Mesenchymal stem cell (in vitro differentiated cells and primary cell): ENCODE measurements around the gene FOSL2.

Experiments used
- DNase-seq: peaks from one replicate; pipeline ENCODE4 v3.0.0-alpha.2; 2013
- H2AFZ ChIP-seq: one replicate; pipeline ENCODE4 v1.6.1; 2013; ENCODE audit warnings: low read depth, mild to moderate bottlenecking, control low read depth, inconsistent platforms, low read length, moderate library complexity
- H2AK5ac ChIP-seq: 2 replicates; pipeline ENCODE4 v1.6.1; 2013; ENCODE audit warnings: low read length, moderate library complexity, mild to moderate bottlenecking, inconsistent platforms; ENCODE audit not compliant: severe bottlenecking
- H2BK120ac ChIP-seq: one replicate; pipeline ENCODE4 v1.6.1; 2013; ENCODE audit warnings: low read depth, mild to moderate bottlenecking, inconsistent platforms, low read length, moderate library complexity
- H2BK12ac ChIP-seq, 2 experiments: one replicate each; pipeline ENCODE4 v1.6.1; 2013; ENCODE audit warnings: inconsistent platforms in 2 of 2, low read length in 2 of 2, mild to moderate bottlenecking in 2 of 2, moderate library complexity in 2 of 2, control low read depth in 1 of 2
- H2BK15ac ChIP-seq: one replicate; pipeline ENCODE4 v1.6.1; 2013; ENCODE audit warnings: mild to moderate bottlenecking, low read depth, inconsistent platforms; ENCODE audit not compliant: poor library complexity, severe bottlenecking
- H2BK5ac ChIP-seq: 2 replicates; pipeline ENCODE4 v1.6.1; 2013; ENCODE audit warnings: low read depth, mild to moderate bottlenecking, low read length, control low read depth, inconsistent platforms; ENCODE audit not compliant: poor library complexity, severe bottlenecking
- H3K14ac ChIP-seq, 2 experiments: one replicate each; pipeline ENCODE4 v1.6.1; 2013; ENCODE audit warnings: inconsistent platforms in 2 of 2, low read length in 2 of 2, control low read depth in 1 of 2, mild to moderate bottlenecking in 1 of 2, moderate library complexity in 1 of 2
- H3K18ac ChIP-seq, 2 experiments: one replicate each; pipeline ENCODE4 v1.6.1; 2013; ENCODE audit warnings: inconsistent platforms in 2 of 2, low read length in 2 of 2, control low read depth in 1 of 2, low read depth in 1 of 2, mild to moderate bottlenecking in 1 of 2
- H3K23ac ChIP-seq, 2 experiments: one replicate each; pipeline ENCODE4 v1.6.1; 2013; ENCODE audit warnings: inconsistent platforms in 2 of 2, low read length in 2 of 2, mild to moderate bottlenecking in 2 of 2, moderate library complexity in 2 of 2, control low read depth in 1 of 2
- H3K27ac ChIP-seq: 2 replicates; pipeline ENCODE4 v1.5.1; 2013; ENCODE audit warnings: mild to moderate bottlenecking, moderate library complexity, low read length, control low read depth, inconsistent platforms; ENCODE audit not compliant: poor library complexity, severe bottlenecking
- H3K27me3 ChIP-seq, 2 experiments: 2 replicates each; pipeline versions ENCODE4 v1.6.1 to v1.7.0; 2013; ENCODE audit warnings: low read length in 2 of 2, mild to moderate bottlenecking in 2 of 2, moderate library complexity in 2 of 2, control low read depth in 1 of 2, inconsistent platforms in 1 of 2; ENCODE audit not compliant: control insufficient read depth in 1 of 2, insufficient read depth in 1 of 2
- H3K36me3 ChIP-seq, 2 experiments: 2 replicates each; pipeline versions ENCODE4 v1.6.1 to v1.7.0; 2013; ENCODE audit warnings: low read length in 2 of 2, control low read depth in 1 of 2, inconsistent platforms in 1 of 2, low read depth in 1 of 2, mild to moderate bottlenecking in 1 of 2; ENCODE audit not compliant: insufficient read depth in 2 of 2, control insufficient read depth in 1 of 2
- H3K4ac ChIP-seq, 2 experiments: one replicate each; pipeline ENCODE4 v1.6.1; 2013; ENCODE audit warnings: inconsistent platforms in 2 of 2, low read length in 2 of 2, mild to moderate bottlenecking in 2 of 2, moderate library complexity in 2 of 2, control low read depth in 1 of 2, low read depth in 1 of 2
- H3K4me1 ChIP-seq: 2 replicates; pipeline ENCODE4 v1.6.1; 2013; ENCODE audit warnings: low read depth, low read length, control low read depth; ENCODE audit not compliant: control insufficient read depth, insufficient read depth
- H3K4me2 ChIP-seq: 2 replicates; pipeline ENCODE4 v1.6.1; 2013; ENCODE audit warnings: low read length, mild to moderate bottlenecking, inconsistent platforms; ENCODE audit not compliant: poor library complexity, severe bottlenecking
- H3K4me3 ChIP-seq, 2 experiments: 2 replicates each; pipeline versions ENCODE4 v1.5.1 to v1.7.0; 2013; ENCODE audit warnings: low read length in 2 of 2, mild to moderate bottlenecking in 2 of 2, control low read depth in 1 of 2, low read depth in 1 of 2; ENCODE audit not compliant: insufficient read depth in 1 of 2
- H3K79me1 ChIP-seq: replicated peaks from 2 replicates; pipeline ENCODE4 v1.6.1; 2013; ENCODE audit warnings: mild to moderate bottlenecking, control low read depth, low read length, inconsistent platforms; ENCODE audit not compliant: poor library complexity, severe bottlenecking
- H3K9ac ChIP-seq: 2 replicates; pipeline ENCODE4 v1.7.0; 2013; ENCODE audit warnings: mild to moderate bottlenecking, low read length, moderate library complexity
- H3K9me3 ChIP-seq: 2 replicates; pipeline ENCODE4 v1.7.0; 2013; ENCODE audit warnings: mild to moderate bottlenecking, low read length; ENCODE audit not compliant: control insufficient read depth
- H4K8ac ChIP-seq: one replicate; pipeline ENCODE4 v1.6.1; 2013; ENCODE audit warnings: inconsistent platforms, mild to moderate bottlenecking, low read length, moderate library complexity
- H4K91ac ChIP-seq: one replicate; pipeline ENCODE4 v1.6.1; 2013; ENCODE audit warnings: mild to moderate bottlenecking, low read length, inconsistent platforms
- WGBS: methylation state at CpG from one replicate; pipeline ENCODE4 v1.1.7; 2013; ENCODE audit warnings: mixed read lengths; 5-methylcytosine and 5-hydroxymethylcytosine counted together

Gene FOSL2

DNA sequence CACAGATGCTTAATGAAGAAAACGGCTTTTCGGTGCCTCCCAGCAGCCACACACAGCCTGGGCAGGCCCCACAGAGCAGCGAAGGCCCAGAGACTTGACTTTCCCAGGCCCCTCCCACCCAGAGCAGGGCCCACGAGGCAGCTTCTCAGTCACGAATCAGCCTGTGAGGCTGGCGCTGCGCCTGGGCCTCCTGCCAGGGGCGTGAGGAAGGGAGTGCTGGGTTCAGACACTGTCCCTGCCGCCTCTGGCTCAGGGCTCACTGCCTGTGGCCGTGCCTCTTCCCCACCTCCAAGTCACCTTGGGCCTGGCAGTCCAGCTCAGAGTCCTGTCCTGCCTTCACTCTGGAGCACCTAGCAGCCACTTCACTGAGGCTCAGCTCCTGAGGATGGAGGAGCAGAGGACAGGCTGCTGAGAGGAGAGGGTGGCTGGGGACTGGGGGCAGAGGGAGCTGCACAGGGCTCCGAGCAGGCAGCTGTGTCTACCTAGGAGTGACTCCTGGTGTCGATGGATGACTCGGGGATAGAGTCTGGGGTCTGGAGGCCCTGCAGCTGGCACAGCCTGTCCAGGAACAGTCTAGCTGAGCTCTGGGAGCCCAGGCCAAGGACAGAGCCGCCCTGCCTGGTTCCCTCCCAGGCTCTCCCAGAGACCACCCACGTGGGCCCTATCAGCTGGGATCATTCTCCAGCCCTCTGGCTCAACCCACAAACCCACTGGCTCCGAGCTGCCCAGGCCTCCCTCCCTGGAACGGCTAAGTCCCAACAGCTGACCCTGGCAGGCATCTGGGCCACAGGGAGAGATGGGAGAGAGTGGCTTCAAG, 36.4 kb upstream of the FOSL2 start:
- no peaks in the 10 kb centered on the region for H3K27me3 ChIP-seq
- H4K91ac ChIP-seq, result peak overlapping the region; percentile 77
- peak overlapping the region; percentile 84 for H3K9ac ChIP-seq
- H2BK12ac ChIP-seq, result peak overlapping the region; percentile 67 to 96
- peak overlapping the region; percentile 80 for H4K8ac ChIP-seq
- no peak overlapping the region for H3K23ac ChIP-seq
- peak overlapping the region; percentile 29 for H2BK15ac ChIP-seq
- no peak overlapping the region for H2BK5ac ChIP-seq
- no peak overlapping the region for H2AK5ac ChIP-seq
- H3K9me3 ChIP-seq, result no peaks in the 10 kb centered on the region
- H3K4ac ChIP-seq, result peak overlapping the region; percentile 46 to 56
- H3K4me2 ChIP-seq, result no peak overlapping the region
- peak overlapping the region; percentile 4 to 54 for H3K18ac ChIP-seq
- no peak overlapping the region for H2AFZ ChIP-seq
- H3K4me1 ChIP-seq, result peaks cover 38% of the 10 kb centered on the region
- H3K27ac ChIP-seq, result no peak overlapping the region
- peak; percentile 84 for DNase-seq
- peak overlapping the region; percentile 45 for H2BK120ac ChIP-seq
- H3K14ac ChIP-seq, result peak overlapping the region in 1 of 2 experiments; percentile 75
- H3K36me3 ChIP-seq, result no peaks in the 10 kb centered on the region
- peak overlapping the region in 1 of 2 experiments; percentile 38 for H3K4me3 ChIP-seq
- WGBS, result 59% methylated on average over 15 of the region's 17 CpGs
- no peaks in the 10 kb centered on the region for H3K79me1 ChIP-seq

DNA sequence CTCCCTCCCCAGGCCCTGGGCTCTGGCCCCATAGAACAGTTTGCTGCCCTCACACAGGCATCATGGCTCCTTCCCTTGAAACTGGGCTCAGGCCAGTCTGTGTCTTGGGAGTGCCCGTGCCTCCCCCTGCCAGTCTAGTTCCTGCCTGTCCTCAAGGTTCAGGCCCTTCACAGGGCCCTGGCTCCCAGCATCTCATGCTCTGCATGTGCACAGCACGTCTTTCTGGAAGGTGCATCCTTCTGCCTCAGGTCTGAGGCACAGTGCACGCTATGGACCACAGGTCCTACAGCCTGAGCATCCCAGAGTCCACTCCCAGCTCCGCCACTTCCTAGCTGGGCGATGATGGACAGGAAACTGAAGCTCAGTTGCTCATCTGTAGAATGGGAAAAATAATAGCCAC, 35.6 kb upstream of the FOSL2 start:
- Histone ChIP-seq H2BK12ac (peak overlapping the region; percentile 78 to 96), H3K18ac (peak overlapping the region; percentile 50 to 79), H3K4me1 (peaks cover 38% of the 10 kb centered on the region), H3K36me3 (no peaks in the 10 kb centered on the region), H2BK120ac (no peak overlapping the region), H3K23ac (no peak overlapping the region), H3K4me3 (no peak overlapping the region), H3K27ac (no peak overlapping the region), H3K9ac (peak overlapping the region; percentile 84), H3K9me3 (no peaks in the 10 kb centered on the region), H4K8ac (no peak overlapping the region), H2BK5ac (no peak overlapping the region), H3K14ac (peak overlapping the region in 1 of 2 experiments; percentile 21), H3K27me3 (no peaks in the 10 kb centered on the region), H2AK5ac (no peak overlapping the region), H2AFZ (no peak overlapping the region), H2BK15ac (no peak overlapping the region), H3K4ac (peak overlapping the region in 1 of 2 experiments; percentile 5), H3K79me1 (no peaks in the 10 kb centered on the region), H4K91ac (peak overlapping the region; percentile 81), H3K4me2 (no peak overlapping the region)
- no peak for DNase-seq
- 95% methylated on average over 5 of the region's 5 CpGs for WGBS

DNA sequence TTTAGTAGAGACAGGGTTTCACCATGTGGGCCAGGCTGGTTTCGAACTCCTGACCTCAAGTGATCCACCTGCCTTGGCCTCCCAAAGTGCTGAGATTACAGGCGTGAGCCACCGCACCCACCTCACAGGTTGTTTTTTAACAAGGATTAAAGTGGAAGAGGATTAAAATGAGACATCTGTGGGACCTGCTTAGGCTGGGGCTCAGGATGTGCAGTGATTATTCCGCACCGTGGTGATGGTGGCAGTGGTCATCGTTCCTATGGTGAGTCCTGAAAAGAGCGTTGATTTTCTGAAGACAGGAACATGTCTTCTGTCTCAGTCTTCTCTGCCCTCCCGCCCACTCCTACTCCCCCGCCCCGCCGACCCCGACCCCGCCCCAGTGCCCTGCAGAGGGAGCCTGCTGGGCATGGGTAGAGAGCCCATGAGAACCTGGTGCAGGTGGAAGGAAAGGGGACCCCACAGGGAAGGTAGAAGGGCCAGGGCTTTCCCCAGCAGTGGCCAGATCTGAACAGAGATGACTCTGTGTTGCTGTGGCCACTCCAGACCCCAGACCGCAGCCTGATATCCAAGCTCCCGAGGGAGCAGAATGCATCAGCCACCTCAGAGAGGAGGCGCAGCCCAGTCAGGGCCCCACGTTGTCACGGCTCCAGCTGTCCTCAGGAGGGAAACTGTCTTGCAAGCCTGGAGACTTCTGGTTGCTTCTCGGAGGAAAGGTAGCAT, 34.5 kb upstream of the FOSL2 start:
- Histone ChIP-seq H3K79me1 (no peaks in the 10 kb centered on the region), H3K4ac (no peak overlapping the region), H2AFZ (no peak overlapping the region), H3K27me3 (no peaks in the 10 kb centered on the region), H2AK5ac (no peak overlapping the region), H3K4me2 (no peak overlapping the region), H3K9ac (no peak overlapping the region), H3K23ac (no peak overlapping the region), H3K14ac (no peak overlapping the region), H2BK120ac (no peak overlapping the region), H2BK5ac (no peak overlapping the region), H3K27ac (no peak overlapping the region), H4K91ac (no peak overlapping the region), H3K18ac (no peak overlapping the region), H4K8ac (no peak overlapping the region), H3K4me1 (peaks cover 38% of the 10 kb centered on the region), H3K4me3 (no peak overlapping the region), H2BK15ac (no peak overlapping the region), H3K36me3 (no peaks in the 10 kb centered on the region), H2BK12ac (no peak overlapping the region), H3K9me3 (no peaks in the 10 kb centered on the region)
- DNase-seq, result peak; percentile 48
- 81% methylated on average over 15 of the region's 19 CpGs for WGBS

DNA sequence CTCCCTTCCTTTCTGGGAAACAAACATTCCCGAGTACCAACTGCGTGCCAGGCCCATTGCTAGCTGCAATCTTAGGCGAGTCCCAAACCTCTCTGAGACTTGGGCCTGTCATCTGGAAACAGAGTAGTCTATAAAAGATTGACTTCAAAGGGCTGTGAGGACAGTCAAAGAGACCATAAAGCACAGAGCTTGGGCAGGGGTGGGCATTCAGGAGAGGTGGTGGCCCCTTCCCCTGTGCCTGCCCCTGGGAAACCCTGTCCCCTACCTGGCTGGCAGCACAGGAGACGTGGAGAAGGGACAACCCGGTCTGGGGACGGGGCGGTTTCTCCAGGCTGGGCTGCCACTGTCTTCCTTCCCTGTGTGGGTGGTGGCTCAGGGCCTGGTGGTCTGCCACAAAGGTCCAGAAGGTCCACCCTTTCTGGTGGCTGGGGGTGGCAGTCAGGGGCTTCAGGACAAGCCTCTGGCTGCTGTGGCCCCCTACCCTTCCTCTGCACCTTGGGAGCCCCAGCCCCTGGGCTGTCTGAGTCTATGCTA, 33.9 kb upstream of the FOSL2 start:
- Histone ChIP-seq H3K14ac (peak overlapping the region in 1 of 2 experiments; percentile 55), H2AFZ (no peak overlapping the region)
- WGBS, result 94% methylated on average over 7 of the region's 7 CpGs

More for the DNA sequence above, 33.9 kb upstream of the FOSL2 start:
- Histone ChIP-seq H3K18ac (peak overlapping the region; percentile 4 to 67), H4K91ac (peak overlapping the region; percentile 74), H3K4me3 (no peak overlapping the region), H2AK5ac (peak overlapping the region; percentile 12), H3K27me3 (no peaks in the 10 kb centered on the region), H3K4me2 (no peak overlapping the region), H3K9ac (no peak overlapping the region), H3K27ac (no peak overlapping the region), H2BK15ac (peak overlapping the region; percentile 91), H3K23ac (no peak overlapping the region), H3K9me3 (no peaks in the 10 kb centered on the region), H2BK12ac (peak overlapping the region; percentile 49 to 55), H3K4me1 (peaks cover 40% of the 10 kb centered on the region), H3K4ac (peak overlapping the region in 1 of 2 experiments; percentile 29), H2BK5ac (no peak overlapping the region), H2BK120ac (peak overlapping the region; percentile 20), H3K36me3 (no peaks in the 10 kb centered on the region), H4K8ac (peak overlapping the region; percentile 73), H3K79me1 (no peaks in the 10 kb centered on the region)
- DNase-seq, result no peak
